ENCODE measurements around the gene MSH5. TPM values are rescaled to one million over a fixed set of nuclear protein-coding genes. Genes with fewer than 3 reads are reported as not detected.

MSH5 gene
- total RNA-seq, 2 donors from 2014 or later, result 7.7 to 9.8 TPM

DNA sequence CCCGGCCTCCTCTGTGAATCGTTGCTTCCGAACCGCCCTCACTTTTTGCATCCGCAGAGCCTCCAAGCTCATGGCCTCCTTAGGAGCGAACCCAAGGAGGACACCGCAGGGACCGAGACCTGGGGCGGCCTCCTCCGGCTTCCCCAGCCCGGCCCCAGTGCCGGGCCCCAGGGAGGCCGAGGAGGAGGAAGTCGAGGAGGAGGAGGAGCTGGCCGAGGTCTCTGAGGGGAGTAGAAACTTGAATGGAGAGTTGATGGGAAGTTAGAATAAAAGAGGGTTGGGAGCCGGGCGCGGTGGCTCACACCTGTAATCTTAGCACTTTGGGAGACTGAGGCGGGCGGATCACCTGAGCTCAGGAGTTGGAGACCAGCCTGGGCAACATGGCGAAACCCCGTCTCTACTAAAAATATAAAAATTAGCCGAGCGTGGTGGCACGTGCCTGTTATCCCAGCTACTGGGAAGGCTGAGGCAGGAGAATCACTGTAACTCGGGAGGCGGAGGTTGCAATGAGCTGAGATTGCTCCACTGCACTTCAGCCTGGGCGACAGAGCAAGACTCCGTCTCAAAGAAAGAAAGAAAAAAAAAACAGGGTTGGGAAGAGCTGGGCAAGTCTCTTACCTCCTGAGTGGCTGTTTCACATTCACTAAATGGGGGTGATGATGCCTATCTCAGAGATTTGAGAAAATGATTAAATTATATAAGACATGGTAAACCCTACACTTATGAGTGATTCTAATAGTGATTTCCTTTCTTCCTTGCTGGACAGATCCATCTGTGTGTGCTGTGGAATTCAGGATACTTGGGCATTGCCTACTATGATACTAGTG is 805 bp downstream of the MSH5 start:
- DNase-seq (ENCODE audit: low spot score), result no peak
- intact Hi-C loops (cut with DNase I), result no loop called here

DNA sequence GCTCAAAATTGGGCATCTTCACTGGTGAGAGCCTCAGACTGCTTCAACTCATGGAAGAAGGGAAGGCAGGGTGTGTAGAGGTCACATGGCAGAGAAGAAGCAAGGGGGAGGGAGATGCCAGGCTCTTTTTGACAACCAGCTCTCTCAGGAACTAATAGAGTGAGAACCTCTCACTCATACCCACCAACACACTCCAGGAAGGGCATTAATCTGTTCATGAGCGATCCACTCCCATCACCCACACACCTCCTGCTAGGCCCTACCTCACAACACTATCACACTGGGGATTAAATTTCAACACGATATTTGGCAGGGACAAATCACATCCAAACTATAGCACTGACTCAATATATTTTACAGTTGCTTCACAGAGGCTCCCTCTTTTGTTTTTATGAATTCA is 2.0 kb downstream of the MSH5 start:
- DNase-seq (ENCODE audit: low spot score), result no peak
- intact Hi-C loops (cut with DNase I), result no loop called here

DNA sequence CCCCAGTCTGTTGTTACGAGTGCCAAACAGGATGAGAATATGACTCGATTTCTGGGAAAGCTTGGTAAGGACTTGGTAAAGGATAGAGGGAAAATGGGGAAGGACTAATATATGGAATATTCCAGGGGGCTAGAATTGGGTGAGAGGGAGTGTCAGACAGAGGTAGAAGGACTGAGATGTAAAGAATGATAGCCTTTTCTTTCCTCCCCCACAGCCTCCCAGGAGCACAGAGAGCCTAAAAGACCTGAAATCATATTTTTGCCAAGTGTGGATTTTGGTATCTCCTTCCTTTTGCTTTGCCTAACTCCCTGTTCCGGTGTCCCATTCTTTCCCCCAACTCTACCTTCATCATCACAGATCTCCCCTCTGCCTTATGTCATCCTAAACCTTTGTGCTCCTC is 3.1 kb downstream of the MSH5 start:
- intact Hi-C loops (cut with DNase I), result no loop called here

DNA sequence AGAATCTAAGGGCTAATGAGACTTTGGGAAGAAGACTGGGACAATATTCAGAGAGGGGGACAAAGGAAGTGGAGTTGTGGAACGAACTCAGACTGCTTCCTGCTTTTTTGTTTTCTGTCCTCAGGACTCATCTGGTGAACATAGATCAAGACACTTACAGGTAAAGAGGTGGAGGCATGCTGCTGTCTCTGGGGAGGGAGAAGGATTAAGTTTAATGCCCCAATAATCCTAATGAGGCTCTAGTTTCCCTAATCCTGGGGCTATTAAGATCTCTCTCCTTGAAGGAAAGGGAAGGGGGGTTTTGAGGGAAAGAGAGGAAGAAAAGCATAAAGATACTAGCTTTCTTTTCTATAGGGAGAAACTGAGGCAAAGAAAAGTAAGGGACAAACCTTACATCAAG is 4.6 kb downstream of the MSH5 start:
- intact Hi-C loops (cut with DNase I), result no loop called here
- no peak for DNase-seq (ENCODE audit: low spot score)

More for the DNA sequence above, 3.1 kb downstream of the MSH5 start:
- DNase-seq (ENCODE audit: low spot score), result no peak

DNA sequence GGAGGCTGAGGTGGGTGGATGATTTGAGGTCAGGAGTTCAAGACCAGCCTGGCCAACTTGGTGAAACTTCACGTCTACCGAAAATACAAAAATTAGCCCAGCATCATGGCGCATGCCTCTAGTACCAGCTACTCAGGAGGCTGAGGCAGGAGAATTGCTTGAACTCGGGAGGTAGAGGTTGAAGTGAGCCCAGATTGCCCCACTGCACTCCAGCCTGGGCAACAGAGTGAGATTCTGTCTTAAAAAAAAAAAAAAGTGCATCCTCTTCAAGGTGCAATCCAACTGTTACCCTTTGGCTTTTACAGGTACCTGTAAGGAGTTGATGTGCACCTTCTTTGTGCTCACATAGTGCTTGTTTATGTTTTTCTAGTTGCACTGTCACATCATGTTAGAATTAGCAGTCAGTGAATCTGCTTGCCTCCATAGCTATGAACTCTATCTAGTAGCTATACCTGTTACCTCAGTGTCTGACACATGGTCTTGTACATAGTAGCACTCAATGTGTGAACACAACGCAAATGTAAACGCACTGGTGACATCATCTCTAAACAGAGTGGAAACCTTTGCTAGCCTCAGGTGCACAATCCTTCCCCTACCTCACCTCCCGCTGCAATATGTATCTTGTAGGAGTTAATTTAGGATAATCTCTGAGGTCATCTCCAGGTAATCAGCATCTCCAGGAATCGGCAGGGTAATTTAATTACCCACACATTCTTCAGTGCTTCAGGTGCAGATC is 9.7 kb downstream of the MSH5 start:
- intact Hi-C loops (cut with DNase I), result no loop called here
- DNase-seq (ENCODE audit: low spot score), result no peak

DNA sequence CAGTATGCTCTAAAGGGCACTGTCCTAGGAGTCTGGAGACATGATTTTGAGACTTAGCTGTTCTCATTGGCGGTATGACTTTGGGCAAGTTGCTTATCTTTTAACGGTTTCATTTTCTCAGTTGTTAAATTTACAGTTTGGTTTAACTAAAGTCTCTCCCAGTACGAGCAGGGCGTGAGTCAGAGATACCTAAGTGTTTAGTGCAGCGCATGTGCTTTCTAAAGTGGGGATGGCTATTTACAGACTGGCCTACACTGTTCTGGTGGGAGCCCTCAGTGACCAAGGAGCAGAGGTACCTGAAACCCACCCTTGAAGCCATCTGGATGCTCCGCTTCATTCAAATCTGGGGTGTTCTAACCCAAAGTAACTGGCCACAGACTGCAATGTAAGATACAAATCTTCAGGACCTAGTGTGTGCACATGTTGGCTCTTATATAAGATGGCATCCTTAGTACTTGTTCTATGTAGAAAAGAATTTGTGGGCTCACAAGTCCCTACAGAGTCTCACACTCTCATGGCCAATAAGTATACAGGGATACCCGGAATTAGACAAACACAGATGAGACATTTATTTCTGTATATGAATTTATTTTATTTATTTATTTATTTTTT is 10.7 kb downstream of the MSH5 start:
- no peak for DNase-seq (ENCODE audit: low spot score)
- intact Hi-C loops (cut with DNase I), result no loop called here

DNA sequence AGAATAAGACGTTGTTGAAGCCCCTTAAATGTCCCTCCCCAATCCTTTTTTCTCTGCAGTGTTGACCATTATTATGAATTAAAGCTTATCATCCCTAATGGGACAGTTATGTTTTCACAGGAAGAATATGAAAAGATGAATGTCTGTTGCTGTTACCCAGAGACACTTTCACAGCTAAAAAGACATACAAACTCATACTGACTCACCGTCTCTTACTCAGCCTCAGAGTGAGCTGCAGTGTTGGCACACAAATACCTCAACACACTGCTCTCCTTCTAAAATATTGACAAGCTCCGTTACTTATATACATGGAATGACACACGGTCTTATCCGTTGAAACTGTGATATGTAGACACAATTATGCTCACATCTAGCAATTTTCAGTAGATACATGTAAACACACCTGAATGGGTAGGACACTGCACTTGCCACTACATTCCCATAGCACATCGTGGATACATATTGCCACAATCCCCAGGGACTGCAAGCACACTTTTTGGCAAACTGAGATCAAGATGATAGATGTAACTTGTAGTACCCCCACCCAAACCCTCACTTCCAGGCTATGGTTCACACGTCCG is 13.0 kb downstream of the MSH5 start:
- intact Hi-C loops (cut with DNase I), result no loop called here
- no peak for DNase-seq (ENCODE audit: low spot score)

DNA sequence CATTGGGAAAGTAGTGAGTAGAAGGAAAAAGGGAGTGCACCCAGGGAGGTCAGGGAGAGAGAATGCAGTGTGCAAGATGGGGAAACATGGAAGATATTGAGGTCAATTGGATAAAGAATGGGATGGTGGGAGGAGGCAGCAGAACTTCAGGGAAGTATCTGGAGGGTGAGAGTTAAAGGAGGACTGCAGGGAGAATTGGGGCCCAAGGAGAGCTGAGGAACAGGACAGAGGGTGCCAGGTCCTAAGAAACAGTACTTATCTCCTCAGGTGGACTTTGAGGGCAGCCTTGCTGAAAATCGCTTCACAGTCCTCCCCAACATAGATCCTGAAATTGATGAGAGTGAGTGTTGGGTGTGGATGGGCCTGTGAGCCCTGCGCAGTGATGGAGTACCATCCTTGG is 18.5 kb downstream of the MSH5 start:
- no peak for DNase-seq (ENCODE audit: low spot score)
- intact Hi-C loops (cut with DNase I), result no loop called here

- DNase-seq (ENCODE audit: low spot score), result no peak
- intact Hi-C loops (cut with DNase I), result no loop called here
These were observed 21.0 kb downstream of the MSH5 start for GRCh38 chr6:31760790-31761189.

DNA sequence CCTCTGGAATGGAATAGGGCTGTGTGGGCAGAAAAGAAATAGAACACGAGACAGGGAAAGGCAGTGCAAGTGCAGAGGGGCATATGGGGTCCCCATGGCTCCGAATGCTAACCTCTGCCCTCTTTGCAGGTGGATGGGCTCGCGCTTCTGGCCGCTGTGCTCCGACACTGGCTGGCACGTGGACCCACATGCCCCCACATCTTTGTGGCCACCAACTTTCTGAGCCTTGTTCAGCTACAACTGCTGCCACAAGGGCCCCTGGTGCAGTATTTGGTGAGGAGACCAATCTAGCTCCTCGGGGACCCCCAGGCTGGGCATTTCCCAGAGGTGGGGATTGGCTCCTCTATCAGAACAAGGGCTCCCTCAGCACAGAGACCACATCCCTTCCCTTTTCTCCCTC is 21.5 kb downstream of the MSH5 start:
- intact Hi-C loops (cut with DNase I), result no loop called here
- DNase-seq (ENCODE audit: low spot score), result no peak

- intact Hi-C loops (cut with DNase I), result no loop called here
- DNase-seq (ENCODE audit: low spot score), result no peak
These were observed 22.6 kb downstream of the MSH5 start, which contains the start of gene SAPCD1 for GRCh38 chr6:31762356-31762755. Gene SAPCD1 (plus strand): TSS chr6:31762656. CDS start chr6:31763055, 399 bp downstream.

DNA sequence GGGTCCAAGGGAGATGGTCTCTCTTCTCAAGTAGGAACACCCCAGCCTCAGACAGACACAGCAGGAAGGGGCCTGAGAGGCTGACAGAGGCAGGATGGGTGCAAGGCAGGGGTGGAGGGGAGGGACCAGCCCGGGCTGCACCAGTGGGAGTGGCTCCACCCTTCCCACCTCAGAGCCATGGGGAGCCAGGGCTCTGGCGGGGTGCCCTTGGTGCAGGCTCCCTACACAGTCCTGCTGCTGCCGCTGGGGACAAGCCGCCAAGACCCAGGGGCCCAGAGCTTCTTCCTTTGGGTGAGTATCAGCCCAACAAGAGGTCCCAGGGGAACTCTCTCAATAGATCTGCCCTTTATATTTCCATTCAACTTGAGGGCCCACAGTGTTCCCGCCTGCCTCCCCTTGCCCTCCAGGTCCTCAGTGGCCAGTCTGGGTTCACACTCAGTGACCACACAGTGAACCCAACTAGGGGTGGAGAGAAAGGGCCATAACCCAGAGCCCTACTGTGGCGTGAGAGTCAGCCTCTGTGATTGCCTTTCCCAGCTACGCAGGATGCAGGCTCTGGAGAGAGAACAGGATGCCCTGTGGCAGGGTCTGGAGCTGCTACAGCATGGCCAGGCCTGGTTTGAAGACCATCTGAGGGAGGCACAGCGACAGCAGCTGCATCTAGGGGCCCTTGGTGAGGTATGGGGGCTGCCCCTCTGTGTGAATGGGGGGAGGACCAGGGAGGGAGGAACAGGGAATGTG is 23.2 kb downstream of the MSH5 start:
- intact Hi-C loops (cut with DNase I), result no loop called here
- no peak for DNase-seq (ENCODE audit: low spot score)

GRCh38 chr6:31763619-31763940 is 23.8 kb downstream of the MSH5 start:
- DNase-seq (ENCODE audit: low spot score), result no peak
- intact Hi-C loops (cut with DNase I), result no loop called here

DNA sequence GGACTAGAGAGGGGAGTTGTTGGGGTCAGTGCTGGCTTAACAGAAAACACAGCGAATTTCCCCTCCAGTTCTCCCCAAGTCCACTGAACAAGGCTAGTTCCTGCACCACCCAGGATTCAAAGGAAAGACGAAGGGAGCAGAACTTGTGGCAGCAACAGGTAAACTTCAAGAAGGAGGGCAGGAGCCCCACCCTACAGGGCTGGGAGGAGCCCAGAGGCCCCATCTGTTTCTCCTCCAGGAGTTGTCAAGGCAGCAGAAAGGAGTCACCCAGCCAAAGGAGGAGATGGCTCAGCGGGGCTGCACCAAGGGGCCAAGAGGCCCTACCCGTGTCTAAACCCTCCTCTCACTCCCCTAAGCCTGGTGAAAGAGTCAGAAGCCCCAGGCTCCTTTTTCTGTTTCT is 24.4 kb downstream of the MSH5 start:
- intact Hi-C loops (cut with DNase I), result no loop called here
- DNase-seq (ENCODE audit: low spot score), result no peak

DNA sequence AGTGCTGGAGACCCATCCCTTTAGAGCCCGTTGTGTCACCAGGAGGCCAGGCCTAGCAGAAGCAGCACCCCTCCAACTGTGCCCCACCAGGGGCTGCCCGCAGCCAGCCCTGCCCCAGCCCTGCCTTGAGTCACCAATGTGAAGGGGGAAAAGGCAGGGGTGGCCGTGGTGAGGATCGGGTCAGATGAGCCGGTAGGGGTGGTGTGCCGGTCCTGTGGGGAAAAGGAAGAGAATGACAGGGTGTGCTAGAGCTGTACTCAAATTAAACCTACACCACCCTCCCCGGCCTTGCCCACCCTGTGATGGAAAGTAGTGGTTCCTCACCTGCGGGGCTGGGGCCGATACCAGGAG is 25.7 kb downstream of the MSH5 start:
- intact Hi-C loops (cut with DNase I), result loop anchor here in 1 of 2 donors (5.0 kb wide), 1 partner anchor 67 kb away; no protein-coding TSS in a partner anchor
- no peak for DNase-seq (ENCODE audit: low spot score)

- intact Hi-C loops (cut with DNase I), result loop anchor here (1.0 to 5.0 kb wide), 2 partner anchors 48 to 66 kb away; no protein-coding TSS in a partner anchor
- DNase-seq (ENCODE audit: low spot score), result no peak
These were observed 26.3 kb downstream of the MSH5 start for GRCh38 chr6:31765910-31766794.

GRCh38 chr6:31767096-31767645 is 27.4 kb downstream of the MSH5 start:
- intact Hi-C loops (cut with DNase I), result loop anchor here in 1 of 2 donors (5.0 kb wide), 1 partner anchor 65 kb away; no protein-coding TSS in a partner anchor
- no peak for DNase-seq (ENCODE audit: low spot score)
